ENCODE measurements around the gene TMC6. TPM values are rescaled to one million over a fixed set of nuclear protein-coding genes. Genes with fewer than 3 reads are reported as not detected.

The TMC6 gene
- total RNA-seq, 1 donor from 2014 or later: 61.7 TPM

GRCh38 chr17:78101542-78101941, 27.0 kb downstream of the TMC6 start:
- peaks cover 18% of the 10 kb centered on the region for H3K9me3 Mint-ChIP-seq (ENCODE audit: unreplicated experiment)
- peaks cover 40% of the 10 kb centered on the region for H3K36me3 Mint-ChIP-seq (ENCODE audit: low read depth, unreplicated experiment)
- TF ChIP-seq CTCF (IDR thresholded peaks at IDR 0.05; ENCODE audit: insufficient read depth, low read depth, low read length) (no peak), EZH2 (IDR thresholded peaks at IDR 0.05; ENCODE audit: insufficient read depth, low read length) (no peak)
- no peak overlapping the region for H3K27ac Mint-ChIP-seq (ENCODE audit: unreplicated experiment)
- Histone ChIP-seq H3K4me3 (ENCODE audit: insufficient read depth, low read depth, low read length) (no peak overlapping the region), H4K20me1 (ENCODE audit: insufficient read depth, low read length) (no peaks in the 10 kb centered on the region), H3K27me3 (ENCODE audit: insufficient read depth, low read length) (no peaks in the 10 kb centered on the region), H3K27ac (ENCODE audit: low read depth, low read length) (no peak overlapping the region), H3K4me1 (ENCODE audit: insufficient read depth, low read length) (no peaks in the 10 kb centered on the region), H3K4me2 (ENCODE audit: low read length) (no peak overlapping the region), H3K79me2 (ENCODE audit: insufficient read depth, low read length) (no peaks in the 10 kb centered on the region), H3K9ac (ENCODE audit: low read length) (no peak overlapping the region), H2AFZ (ENCODE audit: low read depth, low read length) (no peak overlapping the region), H3K36me3 (ENCODE audit: insufficient read depth, low read length) (peaks cover 9% of the 10 kb centered on the region), H3K9me3 (ENCODE audit: insufficient read depth, low read depth, low read length) (no peaks in the 10 kb centered on the region)
- no peaks in the 10 kb centered on the region for H3K4me1 Mint-ChIP-seq (ENCODE audit: low read depth, unreplicated experiment)
- FAIRE-seq (no peak), DNase-seq (ENCODE audit: low read depth) (no peak)
- H3K4me3 Mint-ChIP-seq (ENCODE audit: unreplicated experiment): peak overlapping the region; percentile 31
- no peaks in the 10 kb centered on the region for H3K27me3 Mint-ChIP-seq (ENCODE audit: low read depth, unreplicated experiment)

- H3K27me3 ChIP-seq (ENCODE audit: insufficient read depth, low read length): no peaks in the 10 kb centered on the region
- no peak overlapping the region for H3K27ac Mint-ChIP-seq (ENCODE audit: unreplicated experiment)
- TF ChIP-seq EZH2 (IDR thresholded peaks at IDR 0.05; ENCODE audit: insufficient read depth, low read length): no peak
- TF ChIP-seq CTCF (IDR thresholded peaks at IDR 0.05; ENCODE audit: insufficient read depth, low read depth, low read length): no peak
- H3K27me3 Mint-ChIP-seq (ENCODE audit: low read depth, unreplicated experiment): no peaks in the 10 kb centered on the region
- H3K9ac ChIP-seq (ENCODE audit: low read length): no peak overlapping the region
- H2AFZ ChIP-seq (ENCODE audit: low read depth, low read length): no peak overlapping the region
- no peaks in the 10 kb centered on the region for H3K4me1 ChIP-seq (ENCODE audit: insufficient read depth, low read length)
- FAIRE-seq (no peak), DNase-seq (ENCODE audit: low read depth) (no peak)
- peak overlapping the region; percentile 6 for H3K4me3 Mint-ChIP-seq (ENCODE audit: unreplicated experiment)
- H3K9me3 ChIP-seq (ENCODE audit: insufficient read depth, low read depth, low read length): no peaks in the 10 kb centered on the region
- H3K4me3 ChIP-seq (ENCODE audit: insufficient read depth, low read depth, low read length): no peak overlapping the region
- peaks cover 18% of the 10 kb centered on the region for H3K9me3 Mint-ChIP-seq (ENCODE audit: unreplicated experiment)
- no peaks in the 10 kb centered on the region for H3K4me1 Mint-ChIP-seq (ENCODE audit: low read depth, unreplicated experiment)
- H3K27ac ChIP-seq (ENCODE audit: low read depth, low read length): no peak overlapping the region
- H4K20me1 ChIP-seq (ENCODE audit: insufficient read depth, low read length): no peaks in the 10 kb centered on the region
- H3K36me3 ChIP-seq (ENCODE audit: insufficient read depth, low read length): peaks cover 9% of the 10 kb centered on the region
- no peaks in the 10 kb centered on the region for H3K79me2 ChIP-seq (ENCODE audit: insufficient read depth, low read length)
- H3K36me3 Mint-ChIP-seq (ENCODE audit: low read depth, unreplicated experiment): peaks cover 42% of the 10 kb centered on the region
- H3K4me2 ChIP-seq (ENCODE audit: low read length): no peak overlapping the region
These were observed 27.4 kb downstream of the TMC6 start for GRCh38 chr17:78101112-78101511.

- no peak for TF ChIP-seq EZH2 (IDR thresholded peaks at IDR 0.05; ENCODE audit: insufficient read depth, low read length)
- TF ChIP-seq CTCF (IDR thresholded peaks at IDR 0.05; ENCODE audit: insufficient read depth, low read depth, low read length): no peak
- peaks cover 41% of the 10 kb centered on the region for H3K36me3 Mint-ChIP-seq (ENCODE audit: low read depth, unreplicated experiment)
These were observed 32.5 kb downstream of the TMC6 start for GRCh38 chr17:78096093-78096492.

More at GRCh38 chr17:78096093-78096492, 32.5 kb downstream of the TMC6 start:
- no peaks in the 10 kb centered on the region for H4K20me1 ChIP-seq (ENCODE audit: insufficient read depth, low read length)
- FAIRE-seq (no peak), DNase-seq (ENCODE audit: low read depth) (no peak)
- no peaks in the 10 kb centered on the region for H3K79me2 ChIP-seq (ENCODE audit: insufficient read depth, low read length)
- H3K4me2 ChIP-seq (ENCODE audit: low read length): no peak overlapping the region
- no peak overlapping the region for H2AFZ ChIP-seq (ENCODE audit: low read depth, low read length)
- peaks cover 9% of the 10 kb centered on the region for H3K36me3 ChIP-seq (ENCODE audit: insufficient read depth, low read length)
- Mint-ChIP-seq H3K9me3 (ENCODE audit: unreplicated experiment) (peaks cover 11% of the 10 kb centered on the region), H3K27ac (ENCODE audit: unreplicated experiment) (no peak overlapping the region), H3K27me3 (ENCODE audit: low read depth, unreplicated experiment) (no peaks in the 10 kb centered on the region), H3K4me1 (ENCODE audit: low read depth, unreplicated experiment) (no peaks in the 10 kb centered on the region), H3K4me3 (ENCODE audit: unreplicated experiment) (no peak overlapping the region)
- H3K27ac ChIP-seq (ENCODE audit: low read depth, low read length): no peak overlapping the region
- no peak overlapping the region for H3K9ac ChIP-seq (ENCODE audit: low read length)
- no peaks in the 10 kb centered on the region for H3K27me3 ChIP-seq (ENCODE audit: insufficient read depth, low read length)
- H3K4me1 ChIP-seq (ENCODE audit: insufficient read depth, low read length): no peaks in the 10 kb centered on the region
- no peaks in the 10 kb centered on the region for H3K9me3 ChIP-seq (ENCODE audit: insufficient read depth, low read depth, low read length)
- H3K4me3 ChIP-seq (ENCODE audit: insufficient read depth, low read depth, low read length): no peak overlapping the region

Data from astrocyte (in vitro differentiated cells and primary cell).